ENCODE results near the gene TUBB4B.
"Not testable (repeated sequence)": the region's sequence is repeated elsewhere in the genome, so short reads cannot be mapped to it uniquely, and the experiment has no call there.

TUBB4B gene

DNA sequence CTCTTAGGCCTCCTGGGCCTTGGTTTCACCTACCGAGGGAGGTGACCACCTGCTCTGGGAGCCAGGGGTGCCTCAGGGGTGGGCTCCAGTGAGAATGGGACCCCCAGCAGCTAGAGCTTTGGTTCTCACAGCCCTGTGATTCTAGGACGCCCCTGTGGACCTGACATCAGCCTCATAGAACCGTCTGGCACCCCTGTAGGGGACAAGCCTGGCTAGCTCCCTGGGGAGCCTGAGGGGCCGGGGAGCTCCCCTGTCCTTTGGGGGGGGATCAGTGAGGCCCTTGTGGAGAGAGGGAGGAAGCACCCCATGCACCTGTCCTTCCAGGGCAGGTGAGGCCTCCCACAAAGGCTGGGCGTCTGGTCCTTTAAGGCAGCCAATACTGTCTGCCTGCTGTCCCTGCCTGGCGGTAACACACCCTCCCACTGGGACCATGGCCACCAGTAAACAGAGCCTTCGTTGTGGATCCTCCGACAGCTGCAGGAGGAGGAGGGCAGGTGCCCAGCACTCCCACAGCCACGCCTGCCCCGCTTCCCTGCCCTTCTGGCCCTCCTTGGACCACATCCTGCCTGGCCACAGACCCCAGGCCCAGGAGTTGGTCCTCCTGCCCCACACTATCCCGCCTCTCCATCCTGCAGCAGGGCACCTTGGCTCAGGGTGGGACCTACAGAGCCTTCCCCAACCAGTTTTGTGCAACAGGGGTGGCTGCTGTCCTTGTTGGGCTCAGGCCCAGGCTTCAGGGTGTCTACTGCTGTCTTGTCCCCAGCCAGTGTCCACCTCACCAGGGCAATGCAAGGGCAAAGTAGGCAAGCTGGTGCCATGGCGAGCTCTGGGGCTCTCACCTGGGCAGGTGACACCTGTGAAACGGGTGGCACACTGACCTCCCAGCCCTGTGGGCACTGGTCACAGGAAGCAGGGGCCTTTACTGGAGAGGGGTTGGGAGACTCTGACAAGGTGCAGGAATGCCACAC, 3.0 kb upstream of the TUBB4B start:
- peak; percentile 88 for DNase-seq

- DNase-seq, result not testable (repeated sequence)
These were observed 1.4 kb upstream of the TUBB4B start for GRCh38 chr9:137239541-137240200.

DNA sequence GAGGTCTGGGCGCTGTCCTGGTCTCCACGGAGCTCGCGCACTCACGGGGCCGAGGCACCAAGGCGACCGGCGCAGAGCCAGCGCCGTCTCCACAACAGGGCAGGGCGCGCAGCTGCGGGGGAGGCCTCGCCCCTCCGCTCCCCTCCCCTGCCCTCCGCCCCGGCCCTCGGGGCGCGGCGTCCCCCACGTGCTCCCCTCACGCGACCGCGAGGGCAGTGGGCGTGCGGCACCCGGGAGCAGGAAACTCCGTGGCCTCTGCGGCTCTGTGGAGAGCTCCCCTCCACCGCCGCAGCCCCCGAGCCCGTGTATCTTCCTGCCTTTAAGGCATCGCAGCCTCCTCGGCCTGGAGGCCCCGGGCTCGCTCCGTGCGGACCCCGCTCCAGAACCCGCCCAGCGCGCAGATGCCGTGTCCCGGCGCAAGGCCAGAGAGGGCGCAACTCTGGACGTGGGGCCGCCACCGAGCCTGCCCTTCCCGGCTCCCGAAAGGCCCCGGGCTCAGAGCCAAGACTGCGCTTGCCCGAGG, 708 bp upstream of the TUBB4B start:
- DNase-seq, result peak; percentile 69

- peak; percentile 38 for DNase-seq
These were observed 592 bp downstream of the TUBB4B start for GRCh38 chr9:137241490-137242268.

GRCh38 chr9:137242269-137243203, 1.4 kb downstream of the TUBB4B start:
- DNase-seq, result no peak

- DNase-seq, result not testable (repeated sequence)
These were observed 2.2 kb downstream of the TUBB4B start for GRCh38 chr9:137243266-137243625.

DNA sequence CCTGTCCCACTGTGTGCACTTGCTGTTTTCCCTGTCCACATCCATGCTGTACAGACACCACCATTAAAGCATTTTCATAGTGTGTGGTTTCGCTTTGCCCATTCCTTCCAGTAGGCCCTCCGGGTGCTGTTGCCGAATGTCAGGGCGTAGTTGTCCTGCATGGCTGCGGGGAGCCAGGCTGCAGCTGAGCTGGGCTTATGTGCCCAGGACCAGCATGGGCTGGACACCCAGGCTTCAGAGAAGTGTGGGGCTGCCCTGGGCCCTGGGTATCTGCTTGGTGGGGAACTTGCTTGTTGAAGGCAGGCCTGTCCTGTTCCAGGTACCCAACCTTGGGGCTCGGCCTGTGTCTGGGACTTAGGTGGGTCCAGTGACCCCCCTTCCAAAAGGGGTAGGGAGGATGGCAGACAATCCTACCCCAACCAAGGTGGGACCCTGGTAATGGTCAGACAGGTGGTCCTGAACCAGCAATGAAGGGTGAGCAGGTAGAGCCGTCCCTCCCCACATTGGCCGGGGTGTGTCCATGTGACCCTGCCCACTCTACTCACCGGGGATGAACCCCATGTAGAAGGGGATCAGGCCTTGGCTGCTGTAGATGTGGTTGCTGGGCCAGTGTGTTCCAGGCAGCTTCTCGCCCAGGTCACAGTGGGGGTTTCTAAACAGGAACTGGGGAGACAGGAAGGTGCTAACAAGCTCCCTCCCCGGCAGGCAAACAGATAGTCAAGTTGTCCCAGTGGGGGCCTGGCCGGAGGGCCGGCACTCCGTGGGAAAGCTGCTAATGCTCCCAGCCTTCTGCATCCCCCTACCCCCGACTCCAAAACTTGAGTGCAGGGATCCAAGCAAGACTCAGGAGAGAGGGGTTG, 2.8 kb downstream of the TUBB4B start:
- DNase-seq, result no peak

DNA sequence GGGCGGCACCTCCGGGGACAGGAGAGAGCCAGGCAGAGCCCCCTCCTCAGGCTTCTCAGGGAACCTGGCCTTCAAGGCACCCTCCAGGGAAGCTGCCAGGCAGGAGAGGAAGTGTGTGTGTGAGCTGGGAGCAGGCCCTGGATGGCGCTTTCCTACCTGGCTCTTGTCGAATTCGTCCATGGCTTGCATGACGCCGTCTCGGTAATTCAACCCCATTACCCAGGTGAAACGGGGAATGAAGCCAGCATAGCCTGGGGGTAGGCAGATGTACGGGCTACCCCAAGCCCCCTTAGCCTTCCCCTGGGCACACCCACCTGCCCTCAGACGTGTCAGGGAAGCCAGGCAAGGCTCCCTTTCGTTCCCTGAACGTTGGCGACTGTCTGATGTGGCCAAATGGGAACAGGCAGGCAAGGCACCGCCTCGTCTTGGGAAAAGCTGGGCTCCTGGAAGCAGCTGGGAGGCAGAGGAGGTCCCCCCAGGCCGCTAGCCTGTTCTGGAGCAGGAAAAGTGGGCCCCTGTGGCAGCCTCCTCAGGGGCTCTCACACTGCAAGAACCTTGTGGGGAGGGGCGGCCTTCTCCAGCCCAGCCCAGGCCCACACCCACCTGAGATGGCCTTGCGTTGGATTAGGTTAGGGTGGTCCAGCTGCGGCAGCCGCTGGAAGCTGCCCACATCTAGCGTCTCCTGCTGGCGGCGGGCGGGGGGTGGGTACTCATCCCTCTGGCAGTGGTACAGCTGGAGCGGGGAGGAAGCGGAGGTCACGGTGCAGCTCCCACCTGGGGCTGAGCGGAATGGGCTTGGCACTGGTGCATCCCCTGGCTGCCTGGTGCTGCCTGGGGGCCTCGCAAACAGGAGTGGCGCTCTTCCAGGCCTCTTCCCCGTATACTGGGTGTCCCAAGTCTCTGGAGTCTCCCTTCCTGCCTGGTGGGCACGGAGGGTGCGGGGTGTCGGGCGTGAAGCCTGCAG, 3.7 kb downstream of the TUBB4B start:
- no peak for DNase-seq

GRCh38 chr9:137245450-137246421, 4.6 kb downstream of the TUBB4B start:
- peak; percentile 33 for DNase-seq

DNA sequence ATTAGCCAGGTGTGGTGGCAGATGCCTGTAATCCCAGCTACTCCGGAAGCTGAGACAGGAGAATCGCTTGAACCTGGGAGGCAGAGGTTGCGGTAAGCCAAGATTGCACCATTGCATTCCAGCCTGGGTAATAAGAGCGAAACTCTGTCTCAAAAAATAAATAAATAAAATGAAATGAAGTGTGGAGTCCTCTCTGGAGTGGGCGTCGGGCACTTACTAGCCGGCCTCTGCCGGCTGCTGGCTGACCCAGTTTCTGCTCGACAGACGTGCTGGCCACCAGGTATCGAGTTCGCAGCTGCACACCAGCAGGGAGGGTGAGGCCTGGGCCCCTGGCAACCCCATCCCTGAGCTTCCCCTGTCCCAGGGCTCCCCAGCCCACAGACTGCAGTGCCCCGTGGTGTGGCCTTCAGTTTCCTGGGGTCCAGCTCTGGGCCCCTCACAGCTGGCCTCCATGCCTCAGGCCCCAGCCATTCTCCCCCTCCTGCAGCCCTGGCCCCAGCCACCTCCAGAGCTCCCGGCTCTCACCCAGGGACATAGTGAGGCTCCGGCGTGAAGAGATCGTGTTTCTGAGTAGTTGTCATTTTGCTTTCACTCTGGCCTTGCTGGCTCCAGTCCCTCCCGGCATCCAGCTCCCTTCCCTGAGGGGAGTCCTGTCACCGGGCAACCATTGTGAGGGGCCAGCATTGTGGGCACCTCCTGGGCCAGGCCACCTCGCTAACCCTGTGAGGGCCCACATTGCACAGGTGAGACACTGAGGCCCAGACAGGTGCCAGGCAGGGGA, 6.2 kb downstream of the TUBB4B start:
- no peak for DNase-seq

- no peak for DNase-seq
These were observed 6.8 kb downstream of the TUBB4B start for GRCh38 chr9:137247916-137248175.

DNA sequence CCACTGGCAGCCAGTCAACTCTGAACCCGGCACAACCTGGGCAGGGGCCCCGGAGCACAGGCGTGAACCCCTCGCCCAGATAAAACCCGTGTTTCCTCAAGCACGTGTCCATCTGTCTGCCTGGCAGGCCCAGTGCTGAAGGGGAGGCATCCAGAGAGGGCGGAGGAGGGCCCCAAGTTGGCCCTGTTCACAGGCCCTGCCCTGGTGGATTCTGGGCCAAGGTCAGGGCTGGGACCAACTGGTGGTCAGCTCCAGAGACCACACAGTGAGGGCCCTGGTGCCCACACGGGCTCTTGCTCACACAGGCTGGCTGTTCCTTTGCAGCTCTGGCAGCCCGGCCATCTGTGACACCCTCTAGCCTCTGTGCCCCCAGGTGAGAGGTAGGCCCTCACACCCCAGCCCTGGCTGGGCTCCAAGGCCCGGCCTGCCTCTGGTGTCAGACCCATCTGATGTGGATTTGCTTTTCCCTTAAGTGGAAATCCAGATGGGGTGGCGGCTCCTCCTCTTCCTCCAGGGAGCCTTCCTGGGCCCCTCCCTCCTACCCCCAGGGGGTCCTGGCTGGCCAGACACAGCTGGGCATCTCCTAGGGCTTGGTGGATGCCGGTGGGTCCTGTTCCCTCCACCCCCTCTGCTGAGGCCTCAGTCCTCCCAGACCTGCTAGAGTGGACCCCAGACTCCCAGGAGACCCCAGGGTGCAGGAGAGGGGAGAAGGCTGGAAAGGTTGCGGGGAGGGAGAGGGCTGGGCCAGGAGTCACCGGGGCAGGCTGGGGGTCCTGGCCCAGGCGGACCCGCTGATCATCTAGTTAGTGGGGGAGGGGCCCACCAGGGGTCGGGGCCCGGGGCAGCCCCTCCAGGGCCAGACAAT, 9.5 kb downstream of the TUBB4B start:
- no peak for DNase-seq

DNA sequence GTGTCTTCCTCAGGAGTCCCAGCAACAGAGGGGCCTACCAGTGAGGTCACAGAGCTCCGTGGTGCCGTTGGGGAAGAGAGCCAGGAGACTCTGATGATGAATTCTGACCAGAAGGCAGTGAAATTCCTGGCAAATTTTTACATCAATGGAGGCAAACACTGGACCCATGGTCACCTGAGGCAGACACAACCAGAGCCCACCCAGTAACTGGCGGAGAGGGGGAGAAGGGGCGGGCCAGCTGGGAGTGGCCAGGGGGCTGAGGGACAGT, 10.0 kb downstream of the TUBB4B start, which contains the start of gene STPG3:
Gene STPG3 (plus strand): TSS at position 93 of the 268 bp plus-strand sequence. CDS start 1 bp downstream, at position 94.
- DNase-seq, result no peak

DNA sequence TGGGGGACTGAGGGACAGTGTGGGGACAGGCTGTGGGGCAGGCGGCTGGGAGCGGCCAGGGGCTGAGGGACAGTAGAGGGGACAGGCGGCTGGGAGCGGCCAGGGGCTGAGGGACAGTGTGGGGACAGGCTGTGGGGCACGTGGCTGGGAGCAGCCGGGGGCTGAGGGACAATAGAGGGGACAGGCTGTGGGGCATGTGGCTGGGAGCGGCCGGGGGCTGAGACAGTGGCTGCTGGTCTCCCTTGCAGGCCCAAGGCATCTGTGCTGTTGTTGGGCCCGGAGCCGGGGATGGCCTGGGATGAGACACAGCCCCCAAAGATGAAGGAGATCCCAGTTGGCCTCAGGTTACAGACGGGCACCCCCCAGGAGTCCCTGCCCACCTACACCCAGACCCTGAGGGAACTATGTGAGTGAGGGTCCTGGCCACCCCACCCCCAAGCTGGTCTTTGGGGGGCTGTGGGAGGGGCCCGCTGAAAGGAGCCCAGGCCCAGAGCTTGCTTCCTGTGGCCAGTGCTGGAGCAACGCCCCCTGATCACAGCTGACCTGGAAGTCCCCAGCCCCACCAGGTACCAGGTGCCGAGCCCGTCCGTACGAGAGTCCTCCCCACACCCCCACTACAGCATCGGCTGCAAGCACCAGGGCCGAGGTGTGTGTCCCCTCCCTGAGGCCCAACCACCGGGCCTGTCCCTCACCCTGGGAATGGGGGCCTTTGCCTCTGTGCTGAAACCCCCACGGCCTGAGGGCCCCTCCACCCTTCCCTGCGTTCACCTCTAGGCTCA, 10.6 kb downstream of the TUBB4B start:
- DNase-seq, result no peak

GRCh38 chr9:137252555-137253506, 11.7 kb downstream of the TUBB4B start:
- peak; percentile 43 for DNase-seq

All from NCI-H146 (cell line).